AG09309 (cell line): ENCODE results near the gene UGGT1.

Experiments
- DNase-seq: peaks from one replicate; pipeline ENCODE4 v3.0.0-alpha.2; 2010; ENCODE audit warnings: low read depth
- H3K4me3 ChIP-seq: 2 replicates; pipeline ENCODE4 v1.5.1; 2011; ENCODE audit warnings: mild to moderate bottlenecking, low read depth, low read length, moderate library complexity; ENCODE audit not compliant: control insufficient read depth
- CTCF ChIP-seq: IDR thresholded peaks from 2 replicates; pipeline ENCODE4 v1.5.1; 2011; ENCODE audit warnings: mild to moderate bottlenecking, low read depth, low read length, inconsistent platforms; ENCODE audit not compliant: insufficient read depth, control insufficient read depth; ENCODE audit errors: missing control alignments

The UGGT1 gene

GRCh38 chr2:128227862-128228261 is 136.9 kb downstream of the UGGT1 start:
- H3K4me3 ChIP-seq = no peak overlapping the region
- no peak for DNase-seq
- no peak for TF ChIP-seq CTCF

- no peak for DNase-seq
- H3K4me3 ChIP-seq = no peak overlapping the region
- no peak for TF ChIP-seq CTCF
These were observed 137.9 kb downstream of the UGGT1 start for GRCh38 chr2:128228894-128229293.

- H3K4me3 ChIP-seq = peak overlapping the region; percentile 55
- DNase-seq = peak; percentile 7
- peak; percentile 90 for TF ChIP-seq CTCF
These were observed 142.2 kb downstream of the UGGT1 start for GRCh38 chr2:128232965-128233789.

DNA sequence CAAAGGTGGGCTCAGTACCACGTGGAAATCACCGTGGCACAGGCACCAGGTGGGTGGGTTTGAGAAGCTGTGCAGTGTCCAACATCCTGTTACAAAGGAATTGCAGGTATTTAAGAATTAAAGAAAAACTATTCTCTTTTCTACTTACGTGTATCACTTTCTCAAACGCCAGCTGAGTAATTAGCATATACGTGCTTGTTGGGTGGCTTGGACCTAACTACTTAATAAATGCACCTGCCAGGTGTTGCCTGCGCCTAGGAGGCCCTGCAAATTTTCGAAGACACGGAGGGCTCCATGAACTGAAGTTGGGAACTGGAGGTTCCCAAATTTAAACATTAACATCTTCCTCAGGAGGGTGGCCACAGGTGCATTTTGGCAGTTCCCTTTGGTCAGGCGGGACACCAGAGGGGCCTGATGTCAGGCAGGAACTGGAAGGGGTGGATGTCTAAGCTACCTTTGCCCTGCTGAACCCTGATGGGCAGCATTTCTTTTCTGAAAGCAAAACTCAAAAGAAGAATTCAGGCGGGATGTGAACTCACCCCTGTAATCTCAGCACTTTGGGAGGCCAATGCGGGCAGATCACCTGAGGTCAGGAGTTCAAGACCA is 142.9 kb downstream of the UGGT1 start:
- TF ChIP-seq CTCF = no peak
- DNase-seq = no peak
- no peak overlapping the region for H3K4me3 ChIP-seq

DNA sequence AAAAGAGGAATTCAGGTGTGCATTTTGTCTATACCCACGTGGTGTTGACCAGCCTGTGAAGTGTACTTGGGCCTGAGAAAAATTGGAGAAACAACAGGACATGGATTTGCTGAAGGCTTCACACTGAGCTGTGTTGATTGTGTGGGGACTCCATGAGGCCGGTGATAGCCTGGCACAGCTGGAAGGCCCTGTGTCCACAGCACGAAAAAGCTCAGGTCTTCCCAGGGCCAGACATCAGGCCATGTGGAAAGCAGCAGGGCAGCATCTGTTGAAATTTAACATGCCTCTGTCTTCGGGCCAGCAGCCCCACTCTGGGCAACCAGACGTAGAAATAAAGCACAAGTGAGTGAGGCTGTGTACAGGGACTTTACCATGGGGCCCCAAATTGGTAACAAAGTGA is 143.6 kb downstream of the UGGT1 start:
- no peak overlapping the region for H3K4me3 ChIP-seq
- TF ChIP-seq CTCF = no peak
- DNase-seq = no peak

DNA sequence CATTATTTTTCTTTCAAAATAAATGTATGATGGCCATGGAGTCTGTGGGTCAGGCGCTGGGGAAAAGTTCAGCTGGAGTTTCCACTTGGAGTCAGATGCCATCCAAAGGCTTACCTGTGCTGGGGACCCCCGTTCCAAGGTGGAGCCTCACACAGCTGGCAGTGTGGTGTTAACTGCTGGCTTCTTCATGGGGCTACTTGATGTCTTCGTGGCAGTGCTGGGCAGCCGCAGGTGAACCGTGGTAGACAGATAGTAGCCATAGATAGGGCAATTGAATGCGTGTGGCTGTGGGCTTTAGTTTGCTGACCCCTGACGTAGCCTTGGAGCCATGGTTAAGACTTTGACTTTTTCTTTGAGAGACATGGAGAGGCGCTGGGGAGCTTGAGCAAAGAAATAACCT is 144.6 kb downstream of the UGGT1 start:
- H3K4me3 ChIP-seq = no peak overlapping the region
- DNase-seq = no peak
- no peak for TF ChIP-seq CTCF
